Right atrium auricular region (tissue), 2 donors: Measurements from ENCODE around the gene ODC1. TPM values are rescaled to one million over a fixed set of nuclear protein-coding genes. Genes with fewer than 3 reads are reported as not detected.

Experiments
- DNase-seq: peaks from one replicate; pipeline ENCODE4 v3.0.0-alpha.2; 2019; ENCODE audit warnings: low spot score
- H3K27ac ChIP-seq, 2 donors: fragments of 200-600 bp; sonication (generic); 1 replicate in 1 of 2; 2 replicates in 1 of 2; pipeline ENCODE4 v1.5.1; 2016 to 2019
- H3K27me3 ChIP-seq, 2 donors: fragments of 200-600 bp; sonication (generic); one replicate each; pipeline versions ENCODE4 v1.5.1 to v1.6.0; 2017 to 2019
- H3K36me3 ChIP-seq: fragments of 200-600 bp; sonication (generic); one replicate; pipeline ENCODE4 v1.5.1; 2016
- H3K4me1 ChIP-seq, 2 donors: fragments of 200-600 bp; sonication (generic); one replicate each; pipeline versions ENCODE4 v1.5.1 to v1.6.0; 2017 to 2019
- H3K4me3 ChIP-seq, 2 donors: fragments of 200-600 bp; sonication (generic); 1 replicate in 1 of 2; 2 replicates in 1 of 2; pipeline ENCODE4 v1.5.1; 2017 to 2019; ENCODE audit warnings: mild to moderate bottlenecking in 1 of 2, moderate library complexity in 1 of 2
- H3K9me3 ChIP-seq, 2 donors: fragments of 200-600 bp; sonication (generic); one replicate each; pipeline ENCODE4 v1.5.1; 2019
- total RNA-seq, 2 donors: library from RNA; depleted of rRNA; stranded (reverse); fragments of >200 nt; gene quantifications; one replicate each; pipeline ENCODE4 v1.1.0, GENCODE V29; 2016
- TF ChIP-seq, protein P1 (sequence below), 2 donors: fragments of 200-600 bp; sonication (generic); IDR thresholded peaks; one replicate each; pipeline ENCODE4 v1.5.1; 2019; ENCODE audit warnings: antibody characterized with exemption in 2 of 2

ODC1 gene
- total RNA-seq, 2 donors from 2014 or later: 41.3 to 73.9 TPM

DNA sequence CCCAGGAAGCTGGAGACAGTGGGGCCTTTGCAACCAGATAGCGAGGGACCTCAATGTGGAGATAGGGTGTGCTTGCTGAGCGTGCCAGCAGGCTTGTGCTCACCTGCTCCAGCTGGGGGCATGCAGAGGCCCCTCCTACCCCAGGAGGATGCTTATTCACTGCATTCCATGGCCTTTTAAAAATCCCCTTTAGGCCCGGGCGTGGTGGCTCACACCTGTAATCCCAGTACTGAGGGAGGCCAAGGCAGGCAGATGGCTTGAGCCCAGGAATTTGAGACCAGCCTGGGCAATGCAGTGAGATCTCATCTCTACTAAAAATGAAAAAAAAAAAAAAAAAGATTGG lies 54.5 kb downstream of the ODC1 start:
- H3K9me3 ChIP-seq: no peaks in the 10 kb centered on the region
- no peaks in the 10 kb centered on the region for H3K36me3 ChIP-seq
- DNase-seq: no peak
- peaks cover 0 to 33% of the 10 kb centered on the region in 2 donors for H3K4me1 ChIP-seq
- H3K27ac ChIP-seq: peak overlapping the region in 1 of 2 donors; percentile 7
- no peak overlapping the region for H3K4me3 ChIP-seq
- no peaks in the 10 kb centered on the region for H3K27me3 ChIP-seq
- TF ChIP-seq, protein P1, sequence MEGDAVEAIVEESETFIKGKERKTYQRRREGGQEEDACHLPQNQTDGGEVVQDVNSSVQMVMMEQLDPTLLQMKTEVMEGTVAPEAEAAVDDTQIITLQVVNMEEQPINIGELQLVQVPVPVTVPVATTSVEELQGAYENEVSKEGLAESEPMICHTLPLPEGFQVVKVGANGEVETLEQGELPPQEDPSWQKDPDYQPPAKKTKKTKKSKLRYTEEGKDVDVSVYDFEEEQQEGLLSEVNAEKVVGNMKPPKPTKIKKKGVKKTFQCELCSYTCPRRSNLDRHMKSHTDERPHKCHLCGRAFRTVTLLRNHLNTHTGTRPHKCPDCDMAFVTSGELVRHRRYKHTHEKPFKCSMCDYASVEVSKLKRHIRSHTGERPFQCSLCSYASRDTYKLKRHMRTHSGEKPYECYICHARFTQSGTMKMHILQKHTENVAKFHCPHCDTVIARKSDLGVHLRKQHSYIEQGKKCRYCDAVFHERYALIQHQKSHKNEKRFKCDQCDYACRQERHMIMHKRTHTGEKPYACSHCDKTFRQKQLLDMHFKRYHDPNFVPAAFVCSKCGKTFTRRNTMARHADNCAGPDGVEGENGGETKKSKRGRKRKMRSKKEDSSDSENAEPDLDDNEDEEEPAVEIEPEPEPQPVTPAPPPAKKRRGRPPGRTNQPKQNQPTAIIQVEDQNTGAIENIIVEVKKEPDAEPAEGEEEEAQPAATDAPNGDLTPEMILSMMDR (IDR thresholded peaks at IDR 0.05): no peak

DNA sequence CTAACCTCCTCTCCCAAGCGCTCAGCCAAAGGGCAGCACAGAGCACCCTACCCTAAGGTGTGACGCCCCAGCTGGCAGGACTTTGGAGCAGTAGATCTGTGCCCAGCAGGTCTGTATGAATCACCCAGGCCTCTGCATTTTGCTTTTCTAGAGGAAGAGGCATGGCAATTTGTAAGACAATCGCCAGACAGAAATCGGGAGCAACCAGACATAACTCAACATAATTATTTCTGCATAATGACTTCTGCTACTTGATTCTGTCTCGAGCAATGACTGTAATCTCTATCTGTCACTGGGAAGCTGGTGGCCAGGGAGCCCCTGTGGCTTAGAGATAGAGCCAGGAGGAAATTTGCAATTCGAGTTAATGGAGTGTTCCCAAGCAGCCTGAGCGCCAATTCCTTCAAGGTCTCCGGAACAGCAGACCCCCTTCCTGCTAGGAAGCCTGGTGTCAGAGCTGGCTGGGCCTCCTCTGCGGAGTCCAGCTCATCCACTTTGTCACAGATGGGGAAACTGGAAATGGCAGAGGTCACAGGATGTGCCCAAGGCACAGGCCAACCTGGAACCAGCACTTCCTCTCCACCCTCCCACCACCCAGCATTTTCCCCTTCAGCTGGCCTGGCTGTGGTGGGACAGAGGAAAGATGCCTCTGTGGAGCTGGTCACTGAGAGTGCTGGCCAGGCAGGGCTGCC lies 55.0 kb downstream of the ODC1 start:
- no peaks in the 10 kb centered on the region for H3K9me3 ChIP-seq
- H3K36me3 ChIP-seq: no peaks in the 10 kb centered on the region
- no peak for DNase-seq
- peaks cover 0 to 30% of the 10 kb centered on the region in 2 donors for H3K4me1 ChIP-seq
- TF ChIP-seq, protein P1 (IDR thresholded peaks at IDR 0.05): no peak
- peak overlapping the region in 1 of 2 donors; percentile 7 for H3K27ac ChIP-seq
- H3K27me3 ChIP-seq: no peaks in the 10 kb centered on the region
- no peak overlapping the region for H3K4me3 ChIP-seq

DNA sequence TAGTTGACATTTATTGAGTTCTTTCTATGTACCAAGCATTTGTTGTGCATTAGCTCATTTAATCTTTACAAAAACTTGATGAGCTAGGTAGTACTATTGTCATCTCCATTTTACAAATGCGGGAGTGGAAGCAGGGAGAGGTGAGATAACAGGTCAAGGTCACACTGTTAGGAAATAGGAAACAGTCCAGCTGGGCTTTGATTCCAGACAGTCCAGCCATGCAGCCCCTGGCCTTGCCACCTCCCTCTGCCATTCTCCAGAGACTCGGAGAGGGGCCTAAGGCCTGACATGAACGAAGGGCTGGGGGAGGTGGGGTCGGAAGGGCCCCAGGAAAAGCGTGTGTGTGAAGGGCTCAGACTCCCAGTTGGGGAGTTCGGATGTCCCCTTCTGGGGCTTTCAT lies 55.6 kb downstream of the ODC1 start:
- no peak for DNase-seq
- H3K4me3 ChIP-seq: no peak overlapping the region
- no peaks in the 10 kb centered on the region for H3K27me3 ChIP-seq
- no peak overlapping the region for H3K27ac ChIP-seq
- peaks cover 0 to 24% of the 10 kb centered on the region in 2 donors for H3K4me1 ChIP-seq
- TF ChIP-seq, protein P1 (IDR thresholded peaks at IDR 0.05): no peak
- H3K9me3 ChIP-seq: no peaks in the 10 kb centered on the region
- no peaks in the 10 kb centered on the region for H3K36me3 ChIP-seq

DNA sequence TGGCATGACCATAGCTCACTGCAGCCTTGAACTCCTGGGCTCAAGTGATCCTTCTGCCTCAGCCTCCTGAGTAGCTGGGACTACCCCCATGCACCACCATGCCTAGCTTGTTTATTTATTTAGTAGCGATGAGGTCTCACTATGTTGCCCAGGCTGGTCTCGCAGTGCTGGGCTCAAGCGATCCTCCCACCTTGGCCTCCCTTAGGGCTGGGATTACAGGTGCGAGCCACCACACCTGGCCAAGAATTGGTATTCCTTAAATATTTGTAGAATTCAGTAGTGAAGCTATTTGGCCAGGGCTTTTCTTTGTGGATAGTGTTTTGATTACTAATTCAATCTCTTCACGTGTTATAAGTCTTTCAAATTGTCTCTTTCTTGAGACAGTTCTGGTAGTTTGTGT lies 56.0 kb downstream of the ODC1 start:
- Histone ChIP-seq H3K27ac (no peak overlapping the region), H3K4me3 (no peak overlapping the region), H3K4me1 (peaks cover 0 to 21% of the 10 kb centered on the region in 2 donors), H3K36me3 (no peaks in the 10 kb centered on the region), H3K27me3 (no peaks in the 10 kb centered on the region), H3K9me3 (no peaks in the 10 kb centered on the region)
- DNase-seq: no peak
- TF ChIP-seq, protein P1 (IDR thresholded peaks at IDR 0.05): no peak

DNA sequence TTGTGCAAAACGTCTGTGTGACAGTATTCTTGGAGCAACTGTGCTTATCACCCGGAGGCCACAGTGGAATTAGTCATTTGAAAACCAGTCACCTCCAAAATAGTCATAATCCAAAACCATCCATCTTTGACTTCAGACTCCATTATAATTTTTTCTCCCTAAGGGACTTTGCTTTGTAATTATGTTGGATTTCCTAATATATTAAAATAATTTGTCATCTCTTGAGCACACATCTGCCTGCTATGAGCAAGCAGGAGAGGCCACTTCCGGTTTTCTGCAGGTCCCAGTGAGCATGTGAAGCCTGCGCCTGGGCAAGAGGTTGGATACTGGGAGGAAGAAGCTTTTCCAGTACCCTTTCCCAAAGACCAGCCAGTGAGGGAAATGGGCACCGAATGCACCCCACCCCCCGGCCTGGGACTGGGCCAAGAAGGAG lies 57.7 kb downstream of the ODC1 start:
- H3K4me3 ChIP-seq: no peak overlapping the region
- TF ChIP-seq, protein P1 (IDR thresholded peaks at IDR 0.05): no peak
- no peak for DNase-seq
- H3K36me3 ChIP-seq: no peaks in the 10 kb centered on the region
- H3K4me1 ChIP-seq: peaks cover 0 to 21% of the 10 kb centered on the region in 2 donors
- H3K9me3 ChIP-seq: no peaks in the 10 kb centered on the region
- no peak overlapping the region for H3K27ac ChIP-seq
- H3K27me3 ChIP-seq: no peaks in the 10 kb centered on the region

Other genes with a start within 250 kb of the ODC1 start
- 10 to 100 TPM; 28.7 to 35.5 TPM for gene HPCAL1, start 145.4 kb downstream of the ODC1 start, total RNA-seq
- 10 to 100 TPM; 15.3 to 17.3 TPM for gene NOL10, start 241.6 kb upstream of the ODC1 start, total RNA-seq